ENCODE measurements around the gene C5orf58. TPM values are rescaled to one million over a fixed set of nuclear protein-coding genes. Genes with fewer than 3 reads are reported as not detected.

Gene C5orf58
- polyA plus RNA-seq, 1 donor (not counting 4 experiments of a cell fraction or from before 2014, with no cell fraction given): not detected

GRCh38 chr5:170285181-170285580 is 52.4 kb downstream of the C5orf58 start:
- DNase-seq (ENCODE audit: low read depth, low spot score): no peak
- Histone ChIP-seq H3K36me3 (ENCODE audit: control insufficient read depth in 2 of 2, extremely low read depth in 1 of 2, insufficient read depth in 2 of 2, low read length in 2 of 2) (no peaks in the 10 kb centered on the region), H3K4me2 (ENCODE audit: control insufficient read depth, extremely low read depth, insufficient read depth, low read depth, low read length) (no peak overlapping the region), H3K9me1 (ENCODE audit: control insufficient read depth, extremely low read depth, insufficient read depth, low read length) (no peaks in the 10 kb centered on the region), H3K4me3 (ENCODE audit: control insufficient read depth in 2 of 3, extremely low read depth in 1 of 3, insufficient read depth in 2 of 3, low read depth in 1 of 3, low read length in 3 of 3) (no peak overlapping the region), H3K9ac (ENCODE audit: control insufficient read depth, extremely low read depth, insufficient read depth, low read length) (no peak overlapping the region), H3K27me3 (ENCODE audit: control insufficient read depth, extremely low read depth, insufficient read depth, low read length) (no peaks in the 10 kb centered on the region), H4K20me1 (ENCODE audit: control insufficient read depth, extremely low read depth, insufficient read depth, low read length) (no peaks in the 10 kb centered on the region), H3K9me3 (ENCODE audit: control insufficient read depth, low read depth, low read length) (no peaks in the 10 kb centered on the region), H3K4me1 (ENCODE audit: control insufficient read depth, extremely low read depth, insufficient read depth, low read length) (no peaks in the 10 kb centered on the region), H3K79me2 (ENCODE audit: control insufficient read depth, insufficient read depth, low read length) (no peaks in the 10 kb centered on the region), H2AFZ (ENCODE audit: control insufficient read depth, low read length) (no peak overlapping the region), H3K27ac (ENCODE audit: control insufficient read depth, insufficient read depth, low read length) (no peak overlapping the region)
- no peak for TF ChIP-seq CTCF (optimal IDR thresholded peaks at IDR 0.05 in 1 of 3, IDR thresholded peaks at IDR 0.05 in 1 of 3, conservative IDR thresholded peaks at IDR 0.05 in 1 of 3; ENCODE audit: extremely low read depth in 1 of 3, insufficient read depth in 2 of 3, low read length in 3 of 3)
- no peak for TF ChIP-seq EZH2 (IDR thresholded peaks at IDR 0.05; ENCODE audit: low read length)
- dilution Hi-C loops (cut with MboI; ENCODE audit: extremely low pct_ligation_motif_present, low sequenced_read_pairs): no loop called here
- FAIRE-seq: no peak

GRCh38 chr5:170286386-170286925 is 53.7 kb downstream of the C5orf58 start:
- DNase-seq (ENCODE audit: low read depth, low spot score): no peak

More at GRCh38 chr5:170286386-170286925, 53.7 kb downstream of the C5orf58 start:
- Histone ChIP-seq H3K4me3 (ENCODE audit: control insufficient read depth in 2 of 3, extremely low read depth in 1 of 3, insufficient read depth in 2 of 3, low read depth in 1 of 3, low read length in 3 of 3) (no peak overlapping the region), H3K4me1 (ENCODE audit: control insufficient read depth, extremely low read depth, insufficient read depth, low read length) (no peaks in the 10 kb centered on the region), H3K9me1 (ENCODE audit: control insufficient read depth, extremely low read depth, insufficient read depth, low read length) (no peaks in the 10 kb centered on the region), H3K27ac (ENCODE audit: control insufficient read depth, insufficient read depth, low read length) (no peak overlapping the region), H3K79me2 (ENCODE audit: control insufficient read depth, insufficient read depth, low read length) (no peaks in the 10 kb centered on the region), H3K4me2 (ENCODE audit: control insufficient read depth, extremely low read depth, insufficient read depth, low read depth, low read length) (no peak overlapping the region), H3K27me3 (ENCODE audit: control insufficient read depth, extremely low read depth, insufficient read depth, low read length) (no peaks in the 10 kb centered on the region), H3K9me3 (ENCODE audit: control insufficient read depth, low read depth, low read length) (no peaks in the 10 kb centered on the region), H4K20me1 (ENCODE audit: control insufficient read depth, extremely low read depth, insufficient read depth, low read length) (no peaks in the 10 kb centered on the region), H3K36me3 (ENCODE audit: control insufficient read depth in 2 of 2, extremely low read depth in 1 of 2, insufficient read depth in 2 of 2, low read length in 2 of 2) (no peaks in the 10 kb centered on the region), H3K9ac (ENCODE audit: control insufficient read depth, extremely low read depth, insufficient read depth, low read length) (no peak overlapping the region), H2AFZ (ENCODE audit: control insufficient read depth, low read length) (no peak overlapping the region)
- TF ChIP-seq CTCF (optimal IDR thresholded peaks at IDR 0.05 in 1 of 3, IDR thresholded peaks at IDR 0.05 in 1 of 3, conservative IDR thresholded peaks at IDR 0.05 in 1 of 3; ENCODE audit: extremely low read depth in 1 of 3, insufficient read depth in 2 of 3, low read length in 3 of 3): no peak
- TF ChIP-seq EZH2 (IDR thresholded peaks at IDR 0.05; ENCODE audit: low read length): no peak
- dilution Hi-C loops (cut with MboI; ENCODE audit: extremely low pct_ligation_motif_present, low sequenced_read_pairs): no loop called here
- no peak for FAIRE-seq

Data from keratinocyte (primary cell).